Epithelial cell of esophagus (primary cell): ENCODE data around the gene POGLUT2.

Experiments
- DNase-seq: peaks from one replicate; pipeline ENCODE4 v3.0.0; 2010; ENCODE audit warnings: low read depth
- H3K4me3 ChIP-seq: 2 replicates; pipeline ENCODE4 v1.5.1; 2011; ENCODE audit warnings: mild to moderate bottlenecking, low read length, control low read depth
- CTCF ChIP-seq: IDR thresholded peaks from 2 replicates; pipeline ENCODE4 v1.5.1; 2011; ENCODE audit warnings: low read depth, mild to moderate bottlenecking, low read length, control low read depth, inconsistent platforms; ENCODE audit not compliant: insufficient read depth; ENCODE audit errors: missing control alignments

The POGLUT2 gene

GRCh38 chr13:102805680-102806079 is 6.9 kb upstream of the POGLUT2 start:
- DNase-seq: no peak
- TF ChIP-seq CTCF: no peak
- no peak overlapping the region for H3K4me3 ChIP-seq

DNA sequence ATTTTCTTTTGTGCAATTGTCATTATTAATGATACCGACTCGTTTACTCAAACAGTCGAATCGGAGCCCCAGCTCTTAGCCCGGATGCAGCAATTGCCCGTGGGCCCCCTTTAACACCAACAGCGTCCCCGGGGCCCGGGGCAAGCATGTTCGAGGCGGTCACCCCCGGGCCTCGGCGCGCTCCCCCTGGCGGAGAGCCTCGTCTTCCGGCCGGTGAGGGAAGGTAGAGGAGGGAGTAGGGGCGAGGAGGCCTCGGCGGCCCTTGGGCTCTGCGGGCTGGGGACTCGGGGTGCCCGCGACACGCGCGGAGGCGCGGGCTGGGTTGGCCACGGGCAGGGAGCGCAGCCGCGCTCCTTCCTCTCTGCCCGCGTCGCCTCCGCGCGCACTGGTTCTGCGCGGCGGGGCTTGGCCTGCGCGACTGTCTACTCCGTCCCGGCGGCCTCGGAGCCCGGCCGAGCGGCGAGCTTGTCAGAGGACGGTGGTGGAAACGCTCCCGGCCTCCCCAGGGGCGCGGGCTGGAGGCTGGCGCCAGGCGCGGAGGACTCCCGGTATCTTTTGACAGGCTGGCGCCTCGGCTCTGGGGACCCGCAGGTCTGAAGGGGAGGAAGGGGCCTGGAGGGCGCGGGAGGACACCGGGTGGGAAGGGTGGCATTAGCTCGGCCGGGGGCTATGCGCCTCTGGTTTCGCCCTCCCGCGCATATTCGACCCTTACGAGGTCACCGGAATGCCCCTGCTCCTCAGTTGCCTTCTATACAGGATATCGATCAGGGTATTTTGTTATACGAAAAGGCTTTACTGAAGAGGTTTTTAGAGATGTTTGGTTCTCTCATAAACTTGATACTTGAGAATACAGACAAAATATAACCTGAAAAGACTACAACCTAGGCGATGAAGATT is 1.6 kb upstream of the POGLUT2 start:
- peak; percentile 82 for DNase-seq
- peak overlapping the region; percentile 76 for H3K4me3 ChIP-seq
- peak; percentile 62 for TF ChIP-seq CTCF

- no peak for TF ChIP-seq CTCF
- H3K4me3 ChIP-seq: peak overlapping the region; percentile 76
- no peak for DNase-seq
These were observed 809 bp upstream of the POGLUT2 start for GRCh38 chr13:102799426-102800144.

- DNase-seq: no peak
- TF ChIP-seq CTCF: no peak
- no peak overlapping the region for H3K4me3 ChIP-seq
These were observed 5.0 kb downstream of the POGLUT2 start for GRCh38 chr13:102793611-102794355.

DNA sequence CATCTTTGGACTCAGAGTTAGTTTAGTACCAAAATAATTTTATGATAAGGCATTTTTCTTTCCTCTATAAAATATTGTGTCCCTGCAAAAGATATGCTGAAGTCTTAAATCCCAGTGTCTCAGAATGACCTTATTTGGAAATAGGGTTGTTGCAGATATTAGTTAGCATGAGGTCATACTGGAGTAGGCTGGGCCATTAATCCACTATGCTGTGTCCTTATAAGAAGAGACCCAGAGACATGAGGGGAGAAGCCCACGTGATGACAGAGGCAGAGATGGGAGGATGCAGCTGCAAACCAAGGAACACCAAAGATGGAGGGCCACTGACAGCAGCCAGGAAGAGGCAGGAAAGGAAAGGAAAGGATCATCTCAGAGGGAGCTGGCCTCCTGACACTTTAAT is 6.4 kb downstream of the POGLUT2 start:
- no peak for TF ChIP-seq CTCF
- no peak for DNase-seq
- H3K4me3 ChIP-seq: no peak overlapping the region

- H3K4me3 ChIP-seq: no peak overlapping the region
- TF ChIP-seq CTCF: no peak
- no peak for DNase-seq
These were observed 10.1 kb downstream of the POGLUT2 start for GRCh38 chr13:102788683-102789082.
